HCT116 (cell line): ENCODE data around the gene MYH14. TPM values are rescaled to one million over a fixed set of nuclear protein-coding genes. Genes with fewer than 3 reads are reported as not detected.

Experiments
- ATAC-seq: fragments of 200-7000 bp; cut with Tn5 transposase; 2 replicates; pipeline ENCODE4 v1.9.1; 2020; ENCODE audit warnings: mild to moderate bottlenecking, moderate library complexity
- BruUV-seq: library from RNA; stranded (reverse); fragments of 400-500 nt; replicated peaks from 2 replicates; lab custom pipeline; 2021; lab: Mats Ljungman, UMichigan
- CTCF ChIA-PET: fragments of 300-600 bp; sonication (Branson Sonifier 250); formaldehyde crosslinking; loops from one replicate; lab custom pipeline; 2021; ENCODE audit warnings: antibody characterized with exemption; lab: Charles Lee
- POLR2A ChIA-PET: fragments of 300-600, 350-600 bp; sonication (Branson Sonifier 250); formaldehyde crosslinking; loops from one replicate; lab custom pipeline; 2021; ENCODE audit warnings: antibody characterized with exemption; lab: Charles Lee
- RAD21 ChIA-PET, 2 experiments: fragments of 300-600 bp; sonication (Branson Sonifier 250); formaldehyde crosslinking; loops; one replicate each; lab custom pipeline; 2023; ENCODE audit warnings: low total read pairs in 2 of 2; ENCODE audit not compliant: uncharacterized antibody in 2 of 2, unreplicated experiment in 2 of 2, low non-redundant PET in 1 of 2; lab: Charles Lee
- DNase-seq: peaks from one replicate; pipeline ENCODE4 v3.0.0-alpha.2; 2010; ENCODE audit warnings: low read depth, low spot score
- H2AFZ ChIP-seq: fragments of 200-600 bp; shearing (Covaris generic), sonication (generic); 2 replicates; pipeline ENCODE4 v1.6.1; 2017; ENCODE audit warnings: low read depth, mixed run types, mixed read lengths, antibody characterized with exemption, low read length; ENCODE audit not compliant: poor library complexity, severe bottlenecking
- H3K27ac ChIP-seq: 2 replicates; pipeline ENCODE4 v1.5.1; 2012; ENCODE audit warnings: low read depth, low read length
- H3K27me3 ChIP-seq: fragments of 200-600 bp; sonication (generic); 2 replicates; pipeline ENCODE4 v1.6.1; 2016; ENCODE audit warnings: mixed run types, low read length, mixed read lengths; ENCODE audit not compliant: insufficient read depth
- H3K36me3 ChIP-seq, 2 experiments: fragments of 200-500 bp in 1 of 2; fragments of 200-600 bp in 1 of 2; sonication (Bioruptor generic) in 1 of 2; sonication (generic) in 1 of 2; 2 replicates each; pipeline versions ENCODE4 v1.5.1 to v1.6.1; 2014 to 2016; ENCODE audit warnings: low read length in 2 of 2, inconsistent platforms in 1 of 2, mixed read lengths in 1 of 2, mixed run types in 1 of 2; ENCODE audit not compliant: insufficient read depth in 2 of 2, control insufficient read depth in 1 of 2
- H3K4me1 ChIP-seq, 2 experiments: fragments of 200-600 bp in 1 of 2; sonication (generic) in 1 of 2; 2 replicates each; pipeline versions ENCODE4 v1.5.1 to v1.6.1; 2012 to 2017; ENCODE audit warnings: low read length in 2 of 2, inconsistent platforms in 1 of 2, mild to moderate bottlenecking in 1 of 2, mixed read lengths in 1 of 2, mixed run types in 1 of 2, moderate library complexity in 1 of 2; ENCODE audit not compliant: insufficient read depth in 2 of 2, control insufficient read depth in 1 of 2
- H3K4me2 ChIP-seq: fragments of 200-600 bp; sonication (generic); 2 replicates; pipeline ENCODE4 v1.6.1; 2017; ENCODE audit warnings: mixed run types, low read length, mixed read lengths
- H3K4me3 ChIP-seq, 2 experiments: fragments of 200-600 bp in 1 of 2; sonication (generic) in 1 of 2; replicated peaks in 1 of 2; 2 replicates each; pipeline ENCODE4 v1.5.1; 2011 to 2016; ENCODE audit warnings: low read length in 2 of 2, control low read depth in 1 of 2, low read depth in 1 of 2, mild to moderate bottlenecking in 1 of 2, mixed read lengths in 1 of 2, mixed run types in 1 of 2
- H3K79me2 ChIP-seq: fragments of 200-600 bp; sonication (generic); 2 replicates; pipeline ENCODE4 v1.6.1; 2017; ENCODE audit warnings: mild to moderate bottlenecking, mixed run types, low read length, moderate library complexity, mixed read lengths; ENCODE audit not compliant: insufficient read depth
- H3K9ac ChIP-seq: fragments of 200-600 bp; sonication (generic); 2 replicates; pipeline ENCODE4 v1.6.1; 2016; ENCODE audit warnings: low read length, mixed read lengths
- H3K9me2 ChIP-seq: fragments of 200-600 bp; sonication (generic), shearing (Covaris generic); 2 replicates; pipeline ENCODE4 v1.6.1; 2017; ENCODE audit warnings: mixed run types, mild to moderate bottlenecking, moderate library complexity; ENCODE audit not compliant: insufficient read depth
- H3K9me3 ChIP-seq, 2 experiments: fragments of 200-500 bp in 1 of 2; fragments of 200-600 bp in 1 of 2; sonication (Bioruptor generic) in 1 of 2; sonication (generic) in 1 of 2; 2 replicates each; pipeline ENCODE4 v1.6.1; 2014 to 2017; ENCODE audit warnings: low read length in 2 of 2, mixed read lengths in 2 of 2, inconsistent platforms in 1 of 2, low read depth in 1 of 2, mild to moderate bottlenecking in 1 of 2, mixed run types in 1 of 2, moderate library complexity in 1 of 2; ENCODE audit not compliant: control insufficient read depth in 1 of 2, insufficient read depth in 1 of 2
- H4K20me1 ChIP-seq: fragments of 200-600 bp; sonication (generic), shearing (Covaris generic); 2 replicates; pipeline ENCODE4 v1.6.1; 2017; ENCODE audit warnings: mixed run types, mild to moderate bottlenecking, moderate library complexity; ENCODE audit not compliant: insufficient read depth
- CBX3 ChIP-seq: IDR thresholded peaks from 2 replicates; pipeline ENCODE4 v1.6.1; 2012; ENCODE audit warnings: low read depth
- CEBPB ChIP-seq: IDR thresholded peaks from 2 replicates; pipeline ENCODE4 v1.6.1; 2012; ENCODE audit warnings: low read depth
- EGR1 ChIP-seq: IDR thresholded peaks from 2 replicates; pipeline ENCODE4 v1.6.1; 2012; ENCODE audit warnings: low read depth
- ELF1 ChIP-seq: IDR thresholded peaks from 2 replicates; pipeline ENCODE4 v1.6.1; 2012; ENCODE audit warnings: low read depth, borderline replicate concordance
- JUND ChIP-seq: IDR thresholded peaks from 2 replicates; pipeline ENCODE4 v1.6.1; 2012
- RAD21 ChIP-seq: IDR thresholded peaks from 2 replicates; pipeline ENCODE4 v1.6.1; 2012; ENCODE audit warnings: low read depth, mild to moderate bottlenecking
- SRF ChIP-seq: IDR thresholded peaks from 2 replicates; pipeline ENCODE4 v1.6.1; 2012; ENCODE audit warnings: low read depth
- TCF7L2 ChIP-seq: IDR thresholded peaks from 2 replicates; pipeline ENCODE4 v1.7.0; 2011; ENCODE audit warnings: borderline replicate concordance, inconsistent platforms; ENCODE audit not compliant: insufficient read depth, insufficient read length; ENCODE audit errors: extremely low read depth
- YY1 ChIP-seq: IDR thresholded peaks from 2 replicates; pipeline ENCODE4 v1.6.1; 2011; ENCODE audit warnings: low read length, low read depth, moderate library complexity, mild to moderate bottlenecking; ENCODE audit not compliant: insufficient replicate concordance; ENCODE audit errors: extremely low read depth
- intact Hi-C: fragments of 100-400 bp; cut with micrococcal nuclease; formaldehyde crosslinking; loops from 2 replicates; pipeline ENCODE4 v1.10.0; 2022
- total RNA-seq: library from RNA; stranded (reverse); gene quantifications from one replicate; pipeline ENCODE4 v1.2.1, GENCODE V29; 2021; ENCODE audit not compliant: unreplicated experiment
- TF ChIP-seq, protein P1 (sequence below), 3 experiments: fragments of 200-600 bp in 1 of 3; sonication (generic) in 1 of 3; IDR thresholded peaks in 2 of 3; conservative IDR thresholded peaks in 1 of 3; 2 replicates each; pipeline ENCODE4 v1.5.1; 2012 to 2017; ENCODE audit warnings: low read depth in 2 of 3, low read length in 2 of 3, antibody characterized with exemption in 1 of 3, borderline replicate concordance in 1 of 3, control low read depth in 1 of 3, mild to moderate bottlenecking in 1 of 3, mixed read lengths in 1 of 3, mixed run types in 1 of 3, moderate library complexity in 1 of 3; ENCODE audit not compliant: insufficient read depth in 1 of 3
- TF ChIP-seq, protein P2 (sequence below): IDR thresholded peaks from 2 replicates; pipeline ENCODE4 v1.6.1; 2011; ENCODE audit warnings: mild to moderate bottlenecking, low read length, moderate library complexity; ENCODE audit not compliant: insufficient replicate concordance; ENCODE audit errors: extremely low read depth
- TF ChIP-seq, protein P3 (sequence below): IDR thresholded peaks from 2 replicates; pipeline ENCODE4 v1.6.1; 2012

The MYH14 gene
- total RNA-seq, 1 experiment from 2014 or later, result 60.1 TPM

DNA sequence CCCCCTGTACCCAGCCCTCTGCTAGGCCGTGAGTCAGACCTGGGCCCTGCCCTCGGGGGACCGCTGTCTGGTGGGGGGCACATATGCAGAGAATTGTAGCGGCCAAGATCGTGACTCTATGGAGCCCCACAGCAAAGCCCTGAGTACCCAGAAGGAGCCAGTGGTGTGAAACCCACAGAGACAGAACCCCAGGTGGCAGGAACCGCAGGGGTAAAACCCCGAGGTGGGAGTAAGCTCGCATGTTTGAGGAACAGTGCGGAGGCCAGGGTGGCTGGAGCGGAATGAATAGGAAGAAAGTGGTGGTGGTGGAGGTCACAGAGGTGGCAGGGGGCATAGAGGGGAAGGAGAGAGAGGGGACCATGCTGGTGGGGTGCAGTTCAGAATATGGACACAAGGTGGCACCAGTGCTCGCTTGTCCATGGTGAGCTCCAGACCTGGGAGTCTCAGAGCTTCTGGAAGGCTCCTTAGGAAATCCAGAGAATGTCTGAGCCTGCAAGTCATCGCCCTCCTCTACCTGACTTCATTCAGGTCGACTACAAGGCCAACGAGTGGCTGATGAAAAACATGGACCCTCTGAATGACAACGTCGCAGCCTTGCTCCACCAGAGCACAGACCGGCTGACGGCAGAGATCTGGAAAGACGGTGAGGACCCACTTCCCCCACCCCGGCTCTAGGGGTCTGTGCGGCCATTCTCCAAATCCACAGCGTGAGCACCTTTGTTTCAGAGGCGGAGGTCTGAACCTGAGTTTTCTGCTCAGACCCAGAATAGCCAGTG, 48.9 kb downstream of the MYH14 start:
- no peak for DNase-seq
- Histone ChIP-seq H3K79me2 (no peaks in the 10 kb centered on the region), H3K36me3 (peaks cover 6 to 12% of the 10 kb centered on the region in 2 experiments; a peak in 3 of 4 replicates), H3K4me1 (no peaks in the 10 kb centered on the region), H3K27ac (no peak overlapping the region), H3K27me3 (no peaks in the 10 kb centered on the region), H4K20me1 (no peaks in the 10 kb centered on the region), H3K9me3 (0 out of 4 replicates have a peak, but pooled peaks cover 0 to 5% of the 10 kb centered on the region in 2 experiments), H3K4me2 (no peak overlapping the region), H3K4me3 (no peak overlapping the region), H3K9me2 (no peaks in the 10 kb centered on the region), H3K9ac (no peak overlapping the region), H2AFZ (no peak overlapping the region)
- intact Hi-C loops, result no loop called here
- no peak for TF ChIP-seq YY1
- TF ChIP-seq JUND, result no peak
- TF ChIP-seq EGR1, result no peak
- TF ChIP-seq TCF7L2, result no peak
- TF ChIP-seq CEBPB, result no peak
- TF ChIP-seq CBX3, result no peak
- TF ChIP-seq, protein P1, sequence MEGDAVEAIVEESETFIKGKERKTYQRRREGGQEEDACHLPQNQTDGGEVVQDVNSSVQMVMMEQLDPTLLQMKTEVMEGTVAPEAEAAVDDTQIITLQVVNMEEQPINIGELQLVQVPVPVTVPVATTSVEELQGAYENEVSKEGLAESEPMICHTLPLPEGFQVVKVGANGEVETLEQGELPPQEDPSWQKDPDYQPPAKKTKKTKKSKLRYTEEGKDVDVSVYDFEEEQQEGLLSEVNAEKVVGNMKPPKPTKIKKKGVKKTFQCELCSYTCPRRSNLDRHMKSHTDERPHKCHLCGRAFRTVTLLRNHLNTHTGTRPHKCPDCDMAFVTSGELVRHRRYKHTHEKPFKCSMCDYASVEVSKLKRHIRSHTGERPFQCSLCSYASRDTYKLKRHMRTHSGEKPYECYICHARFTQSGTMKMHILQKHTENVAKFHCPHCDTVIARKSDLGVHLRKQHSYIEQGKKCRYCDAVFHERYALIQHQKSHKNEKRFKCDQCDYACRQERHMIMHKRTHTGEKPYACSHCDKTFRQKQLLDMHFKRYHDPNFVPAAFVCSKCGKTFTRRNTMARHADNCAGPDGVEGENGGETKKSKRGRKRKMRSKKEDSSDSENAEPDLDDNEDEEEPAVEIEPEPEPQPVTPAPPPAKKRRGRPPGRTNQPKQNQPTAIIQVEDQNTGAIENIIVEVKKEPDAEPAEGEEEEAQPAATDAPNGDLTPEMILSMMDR (IDR thresholded peaks at IDR 0.05 in 2 of 3, conservative IDR thresholded peaks at IDR 0.05 in 1 of 3; ENCODE audit: borderline replicate concordance in 1 of 3, insufficient read depth in 1 of 3, low read depth in 2 of 3, low read length in 2 of 3), result peak in 2 of 3 experiments; percentile 87 to 88; a peak in 4 of 6 replicates
- peak; percentile 38; the same call in 1 of the 2 replicates for TF ChIP-seq RAD21
- TF ChIP-seq, protein P2, sequence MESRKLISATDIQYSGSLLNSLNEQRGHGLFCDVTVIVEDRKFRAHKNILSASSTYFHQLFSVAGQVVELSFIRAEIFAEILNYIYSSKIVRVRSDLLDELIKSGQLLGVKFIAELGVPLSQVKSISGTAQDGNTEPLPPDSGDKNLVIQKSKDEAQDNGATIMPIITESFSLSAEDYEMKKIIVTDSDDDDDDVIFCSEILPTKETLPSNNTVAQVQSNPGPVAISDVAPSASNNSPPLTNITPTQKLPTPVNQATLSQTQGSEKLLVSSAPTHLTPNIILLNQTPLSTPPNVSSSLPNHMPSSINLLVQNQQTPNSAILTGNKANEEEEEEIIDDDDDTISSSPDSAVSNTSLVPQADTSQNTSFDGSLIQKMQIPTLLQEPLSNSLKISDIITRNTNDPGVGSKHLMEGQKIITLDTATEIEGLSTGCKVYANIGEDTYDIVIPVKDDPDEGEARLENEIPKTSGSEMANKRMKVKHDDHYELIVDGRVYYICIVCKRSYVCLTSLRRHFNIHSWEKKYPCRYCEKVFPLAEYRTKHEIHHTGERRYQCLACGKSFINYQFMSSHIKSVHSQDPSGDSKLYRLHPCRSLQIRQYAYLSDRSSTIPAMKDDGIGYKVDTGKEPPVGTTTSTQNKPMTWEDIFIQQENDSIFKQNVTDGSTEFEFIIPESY, result no peak
- TF ChIP-seq ELF1, result no peak
- TF ChIP-seq, protein P3, sequence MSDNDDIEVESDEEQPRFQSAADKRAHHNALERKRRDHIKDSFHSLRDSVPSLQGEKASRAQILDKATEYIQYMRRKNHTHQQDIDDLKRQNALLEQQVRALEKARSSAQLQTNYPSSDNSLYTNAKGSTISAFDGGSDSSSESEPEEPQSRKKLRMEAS, result no peak
- TF ChIP-seq SRF, result no peak
- CTCF ChIA-PET, result interaction anchor here (0.6 to 1.2 kb wide), 8 partner anchors 12 to 670 kb away, joined by 3 to 10 read pairs (median 4); no protein-coding TSS in a partner anchor
- POLR2A ChIA-PET, result no interaction called here
- BruUV-seq, result no TSS peak
- RAD21 ChIA-PET, result no interaction called here
- ATAC-seq, result peak; percentile 62; the same call in 1 of the 2 replicates
